ENCODE results near the gene MAFF.

MAFF gene

GRCh38 chr22:38249803-38250642 is 48.2 kb downstream of the MAFF start:
- no peak for DNase-seq (ENCODE audit: extremely low spot score)
- CTCF ChIA-PET: interaction anchor here (1.0 to 4.0 kb wide), 2 partner anchors 9 to 12 kb away, joined by 3 to 15 read pairs; no protein-coding TSS in a partner anchor
- POLR2A ChIA-PET: no interaction called here
- TF ChIP-seq, protein P1, sequence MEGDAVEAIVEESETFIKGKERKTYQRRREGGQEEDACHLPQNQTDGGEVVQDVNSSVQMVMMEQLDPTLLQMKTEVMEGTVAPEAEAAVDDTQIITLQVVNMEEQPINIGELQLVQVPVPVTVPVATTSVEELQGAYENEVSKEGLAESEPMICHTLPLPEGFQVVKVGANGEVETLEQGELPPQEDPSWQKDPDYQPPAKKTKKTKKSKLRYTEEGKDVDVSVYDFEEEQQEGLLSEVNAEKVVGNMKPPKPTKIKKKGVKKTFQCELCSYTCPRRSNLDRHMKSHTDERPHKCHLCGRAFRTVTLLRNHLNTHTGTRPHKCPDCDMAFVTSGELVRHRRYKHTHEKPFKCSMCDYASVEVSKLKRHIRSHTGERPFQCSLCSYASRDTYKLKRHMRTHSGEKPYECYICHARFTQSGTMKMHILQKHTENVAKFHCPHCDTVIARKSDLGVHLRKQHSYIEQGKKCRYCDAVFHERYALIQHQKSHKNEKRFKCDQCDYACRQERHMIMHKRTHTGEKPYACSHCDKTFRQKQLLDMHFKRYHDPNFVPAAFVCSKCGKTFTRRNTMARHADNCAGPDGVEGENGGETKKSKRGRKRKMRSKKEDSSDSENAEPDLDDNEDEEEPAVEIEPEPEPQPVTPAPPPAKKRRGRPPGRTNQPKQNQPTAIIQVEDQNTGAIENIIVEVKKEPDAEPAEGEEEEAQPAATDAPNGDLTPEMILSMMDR (IDR thresholded peaks at IDR 0.05; ENCODE audit: control extremely low read depth, extremely low read depth, low read depth, missing control alignments): no peak

DNA sequence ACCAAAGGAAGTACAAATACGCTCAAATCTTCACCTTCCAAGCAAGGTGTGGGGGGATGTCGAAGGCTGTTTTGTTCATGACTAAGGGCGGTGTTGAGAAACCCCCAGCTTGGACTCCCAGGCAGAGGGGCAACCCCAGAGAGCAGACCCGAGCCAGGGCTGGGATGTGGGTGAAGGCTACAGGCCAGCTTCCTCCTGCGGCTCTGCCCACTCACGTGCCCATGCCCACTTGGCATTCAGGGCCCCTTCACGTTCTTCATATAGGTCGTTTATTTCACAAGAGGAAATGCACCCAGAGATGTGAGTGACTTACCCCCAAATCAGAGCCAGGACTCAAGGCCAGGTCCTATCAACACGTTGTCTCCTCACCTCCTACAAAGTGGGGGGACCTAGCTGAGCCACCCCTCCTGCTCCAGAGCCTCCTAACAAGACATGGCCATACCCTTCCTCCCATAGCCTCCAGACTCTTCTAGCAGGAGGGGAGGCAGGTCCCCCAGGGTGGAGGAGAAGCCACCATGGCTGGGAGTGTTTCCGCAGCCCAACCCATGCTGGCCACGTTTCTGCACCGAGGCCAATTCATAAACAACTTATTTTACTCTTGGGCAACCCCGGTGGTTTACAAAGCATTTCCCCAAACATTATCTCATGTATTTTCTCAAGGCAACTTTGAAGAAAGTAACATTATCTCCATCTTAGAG is 49.0 kb downstream of the MAFF start:
- CTCF ChIA-PET: interaction anchor here (1.0 to 4.0 kb wide), 2 partner anchors 8 to 11 kb away, joined by 3 to 15 read pairs; no protein-coding TSS in a partner anchor
- POLR2A ChIA-PET: no interaction called here
- DNase-seq (ENCODE audit: extremely low spot score): no peak
- TF ChIP-seq, protein P1 (IDR thresholded peaks at IDR 0.05; ENCODE audit: control extremely low read depth, extremely low read depth, low read depth, missing control alignments): no peak

- ChIA-PET CTCF (interaction anchor here (4.0 kb wide), 1 partner anchor 10 kb away, joined by 15 read pairs; no protein-coding TSS in a partner anchor), POLR2A (no interaction called here)
Measured at GRCh38 chr22:38251341-38251692, 49.5 kb downstream of the MAFF start.

GRCh38 chr22:38255697-38256096 is 53.9 kb downstream of the MAFF start:
- CTCF ChIA-PET: no interaction called here
- POLR2A ChIA-PET: no interaction called here
- TF ChIP-seq, protein P1 (IDR thresholded peaks at IDR 0.05; ENCODE audit: control extremely low read depth, extremely low read depth, low read depth, missing control alignments): no peak
- no peak for DNase-seq (ENCODE audit: extremely low spot score)

More at GRCh38 chr22:38251341-38251692, 49.5 kb downstream of the MAFF start:
- DNase-seq (ENCODE audit: extremely low spot score): no peak
- TF ChIP-seq, protein P1 (IDR thresholded peaks at IDR 0.05; ENCODE audit: control extremely low read depth, extremely low read depth, low read depth, missing control alignments): no peak

DNA sequence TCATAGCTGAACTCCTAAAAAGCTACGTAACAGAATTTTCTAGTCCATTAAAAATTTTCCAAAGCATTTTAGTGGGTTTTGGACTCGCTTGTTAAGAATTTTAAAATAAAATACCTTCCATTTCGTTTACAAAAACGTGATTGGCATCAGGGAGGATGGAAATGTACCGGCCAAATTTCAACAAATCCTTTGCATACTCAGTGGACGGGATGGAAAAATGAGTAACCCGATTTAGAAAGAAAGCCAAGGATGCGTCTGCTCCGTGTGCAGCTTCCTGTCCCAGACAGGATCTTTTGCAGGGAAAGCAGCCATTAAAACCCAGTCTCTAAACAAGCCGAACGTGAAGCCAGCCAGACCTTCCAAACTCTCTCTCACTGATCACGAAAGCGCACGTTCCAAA is 55.4 kb downstream of the MAFF start:
- TF ChIP-seq, protein P1 (IDR thresholded peaks at IDR 0.05; ENCODE audit: control extremely low read depth, extremely low read depth, low read depth, missing control alignments): no peak
- CTCF ChIA-PET: interaction anchor here (1.0 kb wide), 1 partner anchor 38 kb away, joined by 3 read pairs; no protein-coding TSS in a partner anchor
- DNase-seq (ENCODE audit: extremely low spot score): no peak
- POLR2A ChIA-PET: no interaction called here

- no peak for DNase-seq (ENCODE audit: extremely low spot score)
- ChIA-PET POLR2A (no interaction called here), CTCF (interaction anchor here (1.0 to 1.6 kb wide), 3 partner anchors 7 to 144 kb away, joined by 3 read pairs; no protein-coding TSS in a partner anchor)
- TF ChIP-seq, protein P1 (IDR thresholded peaks at IDR 0.05; ENCODE audit: control extremely low read depth, extremely low read depth, low read depth, missing control alignments): no peak
Measured at GRCh38 chr22:38257650-38258250, 56.0 kb downstream of the MAFF start.
